Measurements from ENCODE around the gene KCNMA1. TPM values are rescaled to one million over a fixed set of nuclear protein-coding genes. Genes with fewer than 3 reads are reported as not detected.

The KCNMA1 gene
- total RNA-seq, 2 donors from 2014 or later = 168 to 188 TPM

GRCh38 chr10:77036993-77037734, 600.4 kb downstream of the KCNMA1 start:
- Histone ChIP-seq H3K4me3 (no peak overlapping the region), H3K36me3 (peaks cover 8% of the 10 kb centered on the region), H3K27ac (no peak overlapping the region), H3K27me3 (replicated peaks; ENCODE audit: insufficient read depth) (no peaks in the 10 kb centered on the region), H3K4me1 (ENCODE audit: control insufficient read depth in 1 of 2, low read depth in 2 of 2) (peaks cover 5 to 45% of the 10 kb centered on the region in 2 donors), H3K9me3 (no peaks in the 10 kb centered on the region)
- no peak for ATAC-seq (ENCODE audit: insufficient number of reproducible peaks, low FRiP score, low read depth)
- no peak for DNase-seq (ENCODE audit: low spot score)
- TF ChIP-seq CTCF (IDR thresholded peaks at IDR 0.05) = peak; percentile 18

- Histone ChIP-seq H3K27me3 (replicated peaks; ENCODE audit: insufficient read depth) (no peaks in the 10 kb centered on the region), H3K4me3 (no peak overlapping the region), H3K27ac (no peak overlapping the region), H3K4me1 (ENCODE audit: control insufficient read depth in 1 of 2, low read depth in 2 of 2) (peaks cover 0 to 36% of the 10 kb centered on the region in 2 donors), H3K9me3 (no peaks in the 10 kb centered on the region), H3K36me3 (peaks cover 8% of the 10 kb centered on the region)
- DNase-seq (ENCODE audit: low spot score) (no peak), ATAC-seq (ENCODE audit: insufficient number of reproducible peaks, low FRiP score, low read depth) (no peak)
- TF ChIP-seq CTCF (IDR thresholded peaks at IDR 0.05) = no peak
Measured at GRCh38 chr10:77036276-77036675, 601.3 kb downstream of the KCNMA1 start.

GRCh38 chr10:77034795-77035194, 602.8 kb downstream of the KCNMA1 start:
- H3K4me3 ChIP-seq = no peak overlapping the region
- no peaks in the 10 kb centered on the region for H3K27me3 ChIP-seq (replicated peaks; ENCODE audit: insufficient read depth)
- H3K36me3 ChIP-seq = peaks cover 8% of the 10 kb centered on the region
- no peak for DNase-seq (ENCODE audit: low spot score)
- no peak overlapping the region for H3K27ac ChIP-seq
- no peak for TF ChIP-seq CTCF (IDR thresholded peaks at IDR 0.05)
- no peaks in the 10 kb centered on the region for H3K9me3 ChIP-seq
- no peak for ATAC-seq (ENCODE audit: insufficient number of reproducible peaks, low FRiP score, low read depth)
- peaks cover 0 to 50% of the 10 kb centered on the region in 2 donors for H3K4me1 ChIP-seq (ENCODE audit: control insufficient read depth in 1 of 2, low read depth in 2 of 2)

GRCh38 chr10:77034240-77034639, 603.4 kb downstream of the KCNMA1 start:
- no peaks in the 10 kb centered on the region for H3K9me3 ChIP-seq
- no peak for DNase-seq (ENCODE audit: low spot score)
- peaks cover 0 to 55% of the 10 kb centered on the region in 2 donors for H3K4me1 ChIP-seq (ENCODE audit: control insufficient read depth in 1 of 2, low read depth in 2 of 2)
- no peak for TF ChIP-seq CTCF (IDR thresholded peaks at IDR 0.05)
- no peak for ATAC-seq (ENCODE audit: insufficient number of reproducible peaks, low FRiP score, low read depth)
- H3K4me3 ChIP-seq = no peak overlapping the region
- H3K36me3 ChIP-seq = peaks cover 6% of the 10 kb centered on the region
- H3K27me3 ChIP-seq (replicated peaks; ENCODE audit: insufficient read depth) = no peaks in the 10 kb centered on the region
- H3K27ac ChIP-seq = no peak overlapping the region

- no peaks in the 10 kb centered on the region for H3K27me3 ChIP-seq (replicated peaks; ENCODE audit: insufficient read depth)
- ATAC-seq (ENCODE audit: insufficient number of reproducible peaks, low FRiP score, low read depth) (no peak), DNase-seq (ENCODE audit: low spot score) (no peak)
- H3K36me3 ChIP-seq = peaks cover 2% of the 10 kb centered on the region
- peaks cover 0 to 39% of the 10 kb centered on the region in 2 donors for H3K4me1 ChIP-seq (ENCODE audit: control insufficient read depth in 1 of 2, low read depth in 2 of 2)
- no peak for TF ChIP-seq CTCF (IDR thresholded peaks at IDR 0.05)
- no peak overlapping the region for H3K27ac ChIP-seq
- H3K4me3 ChIP-seq = no peak overlapping the region
- no peaks in the 10 kb centered on the region for H3K9me3 ChIP-seq
Measured at GRCh38 chr10:77032188-77032570, 605.4 kb downstream of the KCNMA1 start.
